ENCODE results near the gene CERS3. TPM values are rescaled to one million over a fixed set of nuclear protein-coding genes. Genes with fewer than 3 reads are reported as not detected.

Gene CERS3
- total RNA-seq, 1 donor from 2014 or later = 0.13 TPM

GRCh38 chr15:100544946-100545345 is 16.2 kb upstream of the CERS3 start:
- no peak for TF ChIP-seq CTCF (IDR thresholded peaks at IDR 0.05)
- ATAC-seq (ENCODE audit: low read depth) = no peak
- Mint-ChIP-seq H3K27me3 (peaks cover 8% of the 10 kb centered on the region), H3K27ac (no peak overlapping the region), H3K36me3 (ENCODE audit: low read depth) (no peaks in the 10 kb centered on the region), H3K9me3 (no peaks in the 10 kb centered on the region), H3K4me1 (no peaks in the 10 kb centered on the region), H3K4me3 (no peak overlapping the region)
- CTCF ChIA-PET = no interaction called here
- POLR2A ChIA-PET = no interaction called here
- DNase-seq = no peak
- intact Hi-C loops (cut with micrococcal nuclease) = no loop called here

- H3K4me1 Mint-ChIP-seq = no peaks in the 10 kb centered on the region
- H3K9me3 Mint-ChIP-seq = no peaks in the 10 kb centered on the region
- no peak for TF ChIP-seq CTCF (IDR thresholded peaks at IDR 0.05)
- CTCF ChIA-PET = no interaction called here
- POLR2A ChIA-PET = no interaction called here
- H3K27me3 Mint-ChIP-seq = peaks cover 8% of the 10 kb centered on the region
- H3K36me3 Mint-ChIP-seq (ENCODE audit: low read depth) = no peaks in the 10 kb centered on the region
- H3K4me3 Mint-ChIP-seq = no peak overlapping the region
- ATAC-seq (ENCODE audit: low read depth) = no peak
- intact Hi-C loops (cut with micrococcal nuclease) = no loop called here
- no peak overlapping the region for H3K27ac Mint-ChIP-seq
- DNase-seq = no peak
These were observed 15.6 kb upstream of the CERS3 start for GRCh38 chr15:100544338-100544841.

GRCh38 chr15:100542290-100542689 is 13.5 kb upstream of the CERS3 start:
- ChIA-PET POLR2A (no interaction called here), CTCF (no interaction called here)
- ATAC-seq (ENCODE audit: low read depth) (no peak), DNase-seq (no peak)
- intact Hi-C loops (cut with micrococcal nuclease) = no loop called here
- H3K27ac Mint-ChIP-seq = no peak overlapping the region
- TF ChIP-seq CTCF (IDR thresholded peaks at IDR 0.05) = no peak
- H3K27me3 Mint-ChIP-seq = peaks cover 8% of the 10 kb centered on the region
- H3K4me3 Mint-ChIP-seq = no peak overlapping the region
- H3K36me3 Mint-ChIP-seq (ENCODE audit: low read depth) = no peaks in the 10 kb centered on the region
- peaks cover 6% of the 10 kb centered on the region for H3K9me3 Mint-ChIP-seq
- H3K4me1 Mint-ChIP-seq = peaks cover 6% of the 10 kb centered on the region

- intact Hi-C loops (cut with micrococcal nuclease) = no loop called here
- peaks cover 6% of the 10 kb centered on the region for H3K9me3 Mint-ChIP-seq
- no peaks in the 10 kb centered on the region for H3K36me3 Mint-ChIP-seq (ENCODE audit: low read depth)
- peak overlapping the region; percentile 25 for H3K27ac Mint-ChIP-seq
- POLR2A ChIA-PET = no interaction called here
- no peak overlapping the region for H3K4me3 Mint-ChIP-seq
- CTCF ChIA-PET = interaction anchor here (1.3 kb wide), 1 partner anchor 187 kb away, joined by 3 read pairs; no protein-coding TSS in a partner anchor
- TF ChIP-seq CTCF (IDR thresholded peaks at IDR 0.05) = no peak
- peaks cover 7% of the 10 kb centered on the region for H3K27me3 Mint-ChIP-seq
- peaks cover 13% of the 10 kb centered on the region for H3K4me1 Mint-ChIP-seq
- peak; percentile 97 for ATAC-seq (ENCODE audit: low read depth)
- peak; percentile 24 for DNase-seq
These were observed 8.6 kb upstream of the CERS3 start for GRCh38 chr15:100537331-100537730.

- Mint-ChIP-seq H3K9me3 (peaks cover 6% of the 10 kb centered on the region), H3K4me1 (peaks cover 13% of the 10 kb centered on the region), H3K4me3 (no peak overlapping the region), H3K27ac (no peak overlapping the region), H3K36me3 (ENCODE audit: low read depth) (no peaks in the 10 kb centered on the region), H3K27me3 (peaks cover 10% of the 10 kb centered on the region)
- ChIA-PET CTCF (interaction anchor here (1.3 kb wide), 1 partner anchor 187 kb away, joined by 3 read pairs; no protein-coding TSS in a partner anchor), POLR2A (no interaction called here)
- intact Hi-C loops (cut with micrococcal nuclease) = no loop called here
- ATAC-seq (ENCODE audit: low read depth) (no peak), DNase-seq (no peak)
- no peak for TF ChIP-seq CTCF (IDR thresholded peaks at IDR 0.05)
These were observed 8.0 kb upstream of the CERS3 start for GRCh38 chr15:100536733-100537132.
